Fibroblast of peridontal ligament (primary cell): ENCODE results near the gene SRP9.
"Not testable (repeated sequence)": the region's sequence is repeated elsewhere in the genome, so short reads cannot be mapped to it uniquely, and the experiment has no call there.

Experiments used
- DNase-seq: peaks from one replicate; pipeline ENCODE4 v3.0.0-alpha.2; 2010; ENCODE audit errors: extremely low read depth

SRP9 gene

DNA sequence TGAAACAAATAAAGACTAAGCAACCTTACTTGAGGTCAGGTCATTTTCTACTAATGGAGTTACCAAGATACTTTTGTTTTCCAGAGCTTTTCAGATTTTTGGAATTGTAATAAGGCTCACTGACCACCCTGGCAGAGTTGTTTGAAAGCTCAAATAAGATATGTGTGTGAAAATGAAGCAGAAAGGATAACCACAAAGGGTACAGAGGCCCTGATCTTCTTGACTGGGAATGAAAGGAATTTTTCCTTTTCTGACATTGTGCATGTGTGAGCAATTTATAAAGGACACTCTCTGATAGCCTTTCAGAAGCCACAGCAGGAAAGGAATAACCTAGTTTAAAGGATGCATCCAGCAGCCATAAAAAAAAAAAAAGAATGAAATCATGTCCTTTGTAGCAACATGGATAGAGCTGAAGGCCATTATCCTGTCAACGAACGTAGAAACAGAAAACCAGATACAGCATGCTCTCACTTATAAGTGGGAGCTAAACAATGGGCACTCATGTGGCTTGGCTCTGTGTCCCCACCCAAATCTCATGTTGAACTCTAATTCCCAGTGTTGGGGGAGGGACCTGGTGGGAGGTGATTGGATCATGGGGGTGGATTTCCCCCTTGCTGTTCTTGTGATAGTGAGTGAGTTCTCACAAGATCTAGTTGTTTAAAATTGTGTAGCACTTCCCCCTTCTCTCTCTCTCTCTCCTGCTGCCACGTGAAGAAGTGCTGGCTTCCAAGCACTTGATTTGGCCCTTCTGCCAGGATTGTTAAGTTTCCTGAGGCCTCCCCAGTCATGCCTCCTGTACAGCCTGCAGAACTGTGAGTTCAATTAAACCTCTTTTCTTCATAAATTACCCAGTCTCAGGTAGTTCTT lies 3.1 kb upstream of the SRP9 start:
- no peak for DNase-seq

DNA sequence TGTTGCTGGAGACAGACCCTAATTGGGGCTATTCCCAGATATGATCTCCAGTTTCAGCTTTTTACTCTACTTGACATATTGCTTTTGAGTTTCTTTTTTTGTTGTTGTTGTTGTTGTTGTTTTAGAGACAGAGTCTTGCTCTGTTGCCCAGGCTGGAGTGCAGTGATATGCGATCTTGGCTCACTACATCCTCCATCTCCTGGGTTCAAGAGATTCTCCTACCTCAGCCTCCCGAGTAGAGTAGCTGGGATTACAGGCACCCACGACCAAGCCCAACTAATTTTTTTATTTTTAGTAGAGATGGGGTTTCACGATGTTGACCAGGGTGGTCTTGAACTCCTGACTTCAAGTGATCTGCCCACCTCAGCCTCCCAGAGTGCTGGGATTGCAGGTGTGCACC lies 1.3 kb upstream of the SRP9 start:
- no peak for DNase-seq

DNA sequence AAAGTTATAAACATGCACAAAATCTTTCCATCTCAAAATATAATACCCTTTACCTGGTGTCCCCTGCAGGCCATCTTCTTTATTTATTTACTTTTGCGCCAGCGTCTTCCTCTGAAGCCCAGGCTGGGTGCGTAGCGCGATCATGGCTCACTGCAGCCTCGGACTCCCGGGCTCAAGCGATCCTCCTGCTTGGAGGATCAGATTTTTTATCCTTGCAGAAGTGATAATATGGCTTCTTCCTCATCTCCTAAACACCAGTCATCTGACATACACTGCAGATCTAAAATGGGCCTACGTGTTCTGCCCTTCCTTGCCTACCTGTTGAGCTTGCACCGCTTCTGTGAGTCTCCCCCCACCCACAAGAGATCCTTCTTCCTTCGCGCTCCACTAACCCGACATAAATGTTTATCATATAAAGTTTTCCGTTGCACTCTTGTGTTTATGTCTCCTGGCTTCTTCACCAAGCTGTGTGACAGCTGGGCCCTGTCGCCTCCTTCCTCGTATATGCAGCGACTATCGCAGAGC lies 506 bp upstream of the SRP9 start:
- peak; percentile 35 for DNase-seq

DNA sequence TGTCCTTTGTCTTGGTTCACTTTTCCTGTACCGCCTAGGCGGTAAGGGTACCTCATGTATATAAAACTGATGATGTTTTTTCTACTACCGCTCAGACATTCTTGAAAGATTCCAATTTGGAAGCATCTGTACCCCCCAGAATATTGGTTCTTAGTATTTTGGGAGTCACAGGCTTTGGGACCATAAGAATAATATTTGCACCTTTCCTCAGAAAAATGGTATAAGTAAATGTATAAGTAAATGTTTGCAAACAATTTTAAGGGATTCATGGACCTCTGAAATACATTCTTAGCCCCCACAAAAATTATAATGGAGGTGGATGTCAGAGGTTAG lies 677 bp downstream of the SRP9 start:
- no peak for DNase-seq

GRCh38 chr1:225779165-225779564 lies 1.5 kb downstream of the SRP9 start:
- DNase-seq: not testable (repeated sequence)

- no peak for DNase-seq
Measured at GRCh38 chr1:225780134-225780533, 2.5 kb downstream of the SRP9 start.

- no peak for DNase-seq
Measured at GRCh38 chr1:225780630-225781029, 3.0 kb downstream of the SRP9 start.

DNA sequence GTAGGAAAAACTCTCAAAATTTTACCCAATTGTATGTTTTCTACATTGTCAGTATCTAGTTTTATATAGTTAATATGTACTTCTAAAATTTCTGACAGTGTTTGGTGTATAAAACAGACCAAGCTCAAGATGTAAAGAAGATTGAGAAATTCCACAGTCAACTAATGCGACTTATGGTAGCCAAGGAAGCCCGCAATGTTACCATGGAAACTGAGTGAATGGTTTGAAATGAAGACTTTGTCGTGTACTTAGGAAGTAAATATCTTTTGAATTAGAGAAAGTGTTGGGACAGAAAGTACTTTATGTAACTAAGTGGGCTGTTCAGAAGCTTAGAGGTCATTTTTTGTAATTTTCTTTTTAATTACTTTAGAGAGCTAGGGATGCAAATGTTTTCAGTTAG lies 11.5 kb downstream of the SRP9 start:
- DNase-seq: not testable (repeated sequence)

DNA sequence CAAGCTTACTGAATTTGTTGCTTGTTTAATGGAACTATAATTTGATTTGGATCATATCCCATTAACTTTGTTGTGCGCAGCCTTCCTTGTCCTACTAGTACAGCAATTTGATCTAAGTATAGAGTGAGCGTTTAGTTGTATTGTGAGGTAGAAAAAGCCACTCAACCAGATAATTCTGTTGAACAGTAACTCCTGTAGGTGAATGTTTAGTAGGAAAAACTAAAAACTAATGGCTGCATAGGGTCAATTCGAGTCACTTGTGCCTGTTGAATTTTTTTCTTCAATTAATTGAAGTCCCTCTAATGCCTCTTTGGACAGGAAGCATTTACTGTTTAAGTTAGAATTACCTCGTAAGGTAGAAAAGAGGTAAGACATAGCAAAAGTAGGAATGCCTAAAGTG lies 17.3 kb downstream of the SRP9 start:
- no peak for DNase-seq

DNA sequence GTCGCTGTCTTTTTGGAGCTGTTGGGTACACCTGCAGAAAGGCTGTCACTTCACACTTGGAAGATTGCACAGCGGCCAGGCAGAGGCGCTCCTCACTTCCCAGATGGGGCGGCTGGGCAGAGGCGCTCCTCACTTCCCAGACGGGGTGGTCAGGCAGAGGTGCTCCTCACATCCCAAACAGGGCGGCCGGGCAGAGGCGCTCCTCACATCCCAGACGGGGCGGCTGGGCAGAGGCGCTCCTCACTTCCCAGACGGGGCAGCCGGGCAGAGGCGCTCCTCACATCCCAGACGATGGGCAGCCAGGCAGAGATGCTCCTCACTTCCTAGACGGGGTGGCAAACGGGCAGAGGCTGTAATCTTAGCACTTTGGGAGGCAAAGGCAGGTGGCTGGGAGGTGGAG lies 18.5 kb downstream of the SRP9 start:
- not testable (repeated sequence) for DNase-seq

DNA sequence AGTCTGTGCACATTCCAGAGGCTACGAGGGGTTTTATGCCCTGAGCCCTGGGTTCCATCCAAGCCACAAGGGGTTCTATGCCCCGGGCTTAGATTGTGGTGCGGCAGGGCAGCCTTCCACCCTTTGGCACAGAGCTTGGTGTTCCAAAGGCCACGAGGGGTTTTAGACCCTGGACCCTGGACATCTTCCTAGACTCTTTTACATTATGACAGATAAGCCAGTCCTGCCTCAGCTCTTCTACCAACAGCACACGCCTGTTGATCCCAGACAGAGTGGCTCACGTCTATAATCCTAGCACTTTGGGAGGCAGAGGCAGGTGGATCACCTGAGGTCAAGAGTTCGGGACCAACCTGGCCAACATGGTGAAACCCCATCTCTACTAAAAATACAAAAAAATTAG lies 23.5 kb downstream of the SRP9 start:
- DNase-seq: not testable (repeated sequence)

- DNase-seq: no peak
Measured at GRCh38 chr1:225806249-225806648, 28.6 kb downstream of the SRP9 start.

DNA sequence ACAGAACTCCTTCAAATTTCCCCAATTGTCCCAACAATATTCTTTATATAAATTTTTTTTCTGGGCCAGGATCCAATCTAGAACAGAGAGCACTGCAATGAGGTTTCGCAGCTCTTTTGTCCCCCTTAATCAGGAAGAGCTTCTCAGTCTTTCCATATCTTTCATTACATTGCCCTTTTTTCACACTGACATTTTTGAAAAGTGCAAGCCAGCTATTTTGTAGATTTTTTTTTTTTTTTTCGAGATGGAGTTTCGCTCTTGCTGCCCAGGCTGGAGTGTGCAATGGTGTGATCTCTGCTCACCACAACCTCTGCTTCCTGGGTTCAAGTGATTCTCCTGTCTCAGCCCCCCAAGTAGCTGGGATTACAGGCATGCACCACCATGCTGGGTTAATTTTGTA lies 29.1 kb downstream of the SRP9 start:
- DNase-seq: not testable (repeated sequence)

DNA sequence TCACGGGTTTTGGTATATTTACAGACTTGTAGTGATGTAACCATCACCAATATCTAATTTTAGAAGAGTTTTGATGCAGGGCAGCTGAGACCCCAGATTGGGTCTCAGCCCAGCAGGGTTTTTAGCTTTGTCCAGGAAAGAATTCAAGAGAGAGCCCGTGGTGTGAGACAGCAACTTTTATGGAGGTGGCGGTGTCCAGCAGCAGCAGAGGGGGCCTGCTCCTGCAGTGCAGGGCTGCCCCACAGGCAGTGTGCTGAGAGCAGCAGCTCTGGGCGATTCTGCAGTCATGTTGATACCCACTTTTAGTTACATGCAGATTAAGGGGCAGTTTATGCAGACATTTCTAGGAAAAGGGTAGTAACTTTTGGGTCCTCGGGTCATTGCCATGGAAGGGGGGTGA lies 30.5 kb downstream of the SRP9 start:
- DNase-seq: no peak

GRCh38 chr1:225809842-225810578 lies 32.4 kb downstream of the SRP9 start, which contains the start of gene EPHX1:
Gene EPHX1 (plus strand): TSS chr1:225810124. CDS start chr1:225828730, 18,606 bp downstream.
- peak; percentile 85 for DNase-seq

DNA sequence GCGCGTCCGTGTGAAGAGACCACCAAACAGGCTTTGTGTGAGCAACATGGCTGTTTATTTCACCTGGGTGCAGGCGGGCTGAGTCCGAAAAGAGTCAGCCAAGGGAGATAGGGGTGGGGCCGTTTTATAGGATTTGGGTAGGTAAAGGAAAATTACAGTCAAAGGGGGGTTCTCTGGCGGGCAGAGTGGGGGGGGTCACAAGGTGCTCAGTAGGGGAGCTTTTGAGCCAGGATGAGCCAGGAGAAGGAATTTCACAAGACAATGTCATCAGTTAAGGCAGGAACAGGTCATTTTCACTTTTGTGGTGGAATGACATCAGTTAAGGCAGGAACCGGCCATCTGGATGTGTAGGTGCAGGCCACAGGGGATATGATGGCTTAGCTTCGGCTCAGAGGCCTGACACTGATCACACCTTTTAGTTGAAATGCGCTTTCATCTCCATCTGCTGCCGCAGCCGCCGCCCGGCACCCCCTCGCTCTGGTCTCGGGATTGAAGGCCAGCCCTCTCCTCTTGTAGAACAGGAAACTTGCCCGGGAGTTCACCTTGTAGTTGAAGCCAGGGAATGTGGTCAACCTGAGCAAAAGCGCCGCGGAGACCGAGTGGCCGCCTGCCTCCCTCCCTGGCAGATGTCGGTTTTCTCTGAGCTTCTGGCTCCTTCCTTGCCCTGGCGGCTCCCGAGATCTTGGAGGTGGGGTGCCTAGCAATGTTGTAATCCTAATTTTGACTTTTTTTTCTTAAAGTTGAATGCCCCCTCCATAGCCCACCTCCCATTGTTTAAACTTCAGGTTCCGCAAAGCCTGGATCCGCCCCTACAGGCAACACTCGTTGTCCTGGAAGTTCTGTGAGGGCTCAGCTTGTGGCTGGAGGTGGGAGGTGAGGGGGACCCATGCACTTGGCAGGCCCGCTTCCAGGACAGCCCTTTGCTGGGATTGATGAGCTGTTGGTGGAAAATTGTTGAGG lies 33.2 kb downstream of the SRP9 start:
- DNase-seq: not testable (repeated sequence)

DNA sequence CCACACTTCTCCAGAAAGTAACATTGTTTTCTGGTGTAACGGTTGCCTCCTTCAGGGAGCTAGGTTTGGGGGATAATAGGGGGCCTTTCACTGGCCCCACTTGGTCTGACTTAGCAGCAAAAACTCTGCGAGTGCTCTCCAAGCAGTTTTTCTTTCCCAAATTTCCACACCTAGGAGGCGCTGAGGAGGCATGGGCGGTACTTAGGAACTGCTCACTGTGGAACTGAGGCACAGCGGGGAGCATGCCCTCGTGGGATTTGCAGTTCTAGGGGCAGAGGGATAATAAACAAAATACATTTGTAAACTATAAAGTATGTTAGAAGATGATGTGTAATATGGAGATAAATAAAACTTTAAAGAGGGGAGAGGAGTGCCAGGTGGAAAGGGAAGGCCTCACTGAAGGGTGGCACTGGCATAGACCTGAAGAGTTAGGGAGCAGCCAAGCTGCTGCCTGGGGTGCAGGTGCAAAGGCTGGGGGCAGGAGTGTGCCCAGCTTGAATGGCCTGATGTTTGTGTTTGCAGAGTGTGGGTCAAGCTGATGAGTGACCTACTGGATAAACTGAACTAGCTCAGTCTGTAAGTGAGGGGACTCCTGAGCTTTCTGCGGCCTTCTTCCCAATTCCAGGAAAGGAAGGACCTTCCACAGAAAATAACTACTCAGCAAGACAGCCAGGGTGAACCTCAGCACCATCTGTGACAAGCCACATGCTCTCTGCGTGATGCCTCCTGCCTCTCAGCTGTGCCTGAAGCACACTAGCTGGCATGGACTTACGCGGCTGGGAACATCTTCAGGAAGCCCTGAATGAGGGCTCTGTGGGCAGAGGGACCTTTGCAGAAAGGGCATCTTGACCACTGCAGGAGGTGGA lies 34.2 kb downstream of the SRP9 start:
- peak; percentile 48 for DNase-seq

- DNase-seq: peak; percentile 19
Measured at GRCh38 chr1:225812488-225813213, 35.0 kb downstream of the SRP9 start.

DNA sequence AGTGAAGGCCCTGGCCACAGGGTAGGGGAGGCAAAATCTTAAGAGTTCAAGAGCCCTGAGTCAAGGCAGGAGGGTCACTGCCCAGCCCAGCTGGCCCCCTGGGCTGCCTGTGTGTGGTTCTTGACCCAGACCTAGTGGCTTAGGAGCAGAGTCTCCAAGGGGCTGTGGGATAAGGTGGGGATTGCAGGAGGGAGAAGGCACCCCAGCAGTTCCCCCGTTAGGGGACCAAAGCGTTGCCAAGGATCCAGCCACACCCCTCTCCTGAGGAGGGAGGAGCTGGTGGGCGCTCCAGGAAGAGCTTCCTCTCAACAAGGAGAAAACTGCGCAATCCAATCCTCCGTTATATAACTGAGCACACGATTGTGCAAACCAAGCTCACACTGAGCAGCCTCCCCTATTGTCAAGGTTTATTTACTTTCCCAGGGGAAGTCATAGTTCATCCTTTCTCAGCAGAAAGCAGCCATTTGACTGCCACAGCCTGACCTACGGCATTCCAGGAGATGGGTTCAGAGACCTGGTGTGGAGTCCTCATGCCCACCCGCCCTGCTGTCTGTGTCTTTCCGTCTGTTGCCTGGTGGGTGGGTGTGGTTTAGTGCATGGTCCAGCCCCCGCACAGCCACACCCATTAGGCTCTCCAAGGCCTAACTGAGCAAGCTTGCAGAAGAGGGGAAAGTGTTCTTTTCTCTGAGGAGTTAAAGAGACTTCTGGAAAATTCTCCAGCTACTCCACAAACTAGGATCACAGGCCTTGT lies 35.8 kb downstream of the SRP9 start:
- DNase-seq: peak; percentile 89
